NB4 (cell line): ENCODE results near the gene TBL1Y.

Source experiments
- DNase-seq: peaks from one replicate; pipeline ENCODE4 v3.0.0; 2010; ENCODE audit warnings: low read depth
- H3K4me3 ChIP-seq: one replicate; pipeline ENCODE4 v1.5.1; 2011; ENCODE audit warnings: mild to moderate bottlenecking, low read depth, low read length, moderate library complexity
- MAX ChIP-seq: IDR thresholded peaks from 2 replicates; pipeline ENCODE4 v1.6.1; 2011; ENCODE audit warnings: low read depth, low read length
- MYC ChIP-seq: IDR thresholded peaks from 2 replicates; pipeline ENCODE4 v1.6.1; 2011; ENCODE audit warnings: low read depth, low read length
- POLR2A ChIP-seq: IDR thresholded peaks from 2 replicates; pipeline ENCODE4 v1.6.1; 2011; ENCODE audit warnings: mild to moderate bottlenecking; ENCODE audit not compliant: insufficient read length; ENCODE audit errors: extremely low read depth
- TF ChIP-seq, protein P1 (sequence below): IDR thresholded peaks from one replicate; pipeline ENCODE4 v1.5.1; 2012; ENCODE audit warnings: low read depth, low read length

The TBL1Y gene

GRCh38 chrY:7115871-7116270, 205.4 kb downstream of the TBL1Y start:
- TF ChIP-seq, protein P1, sequence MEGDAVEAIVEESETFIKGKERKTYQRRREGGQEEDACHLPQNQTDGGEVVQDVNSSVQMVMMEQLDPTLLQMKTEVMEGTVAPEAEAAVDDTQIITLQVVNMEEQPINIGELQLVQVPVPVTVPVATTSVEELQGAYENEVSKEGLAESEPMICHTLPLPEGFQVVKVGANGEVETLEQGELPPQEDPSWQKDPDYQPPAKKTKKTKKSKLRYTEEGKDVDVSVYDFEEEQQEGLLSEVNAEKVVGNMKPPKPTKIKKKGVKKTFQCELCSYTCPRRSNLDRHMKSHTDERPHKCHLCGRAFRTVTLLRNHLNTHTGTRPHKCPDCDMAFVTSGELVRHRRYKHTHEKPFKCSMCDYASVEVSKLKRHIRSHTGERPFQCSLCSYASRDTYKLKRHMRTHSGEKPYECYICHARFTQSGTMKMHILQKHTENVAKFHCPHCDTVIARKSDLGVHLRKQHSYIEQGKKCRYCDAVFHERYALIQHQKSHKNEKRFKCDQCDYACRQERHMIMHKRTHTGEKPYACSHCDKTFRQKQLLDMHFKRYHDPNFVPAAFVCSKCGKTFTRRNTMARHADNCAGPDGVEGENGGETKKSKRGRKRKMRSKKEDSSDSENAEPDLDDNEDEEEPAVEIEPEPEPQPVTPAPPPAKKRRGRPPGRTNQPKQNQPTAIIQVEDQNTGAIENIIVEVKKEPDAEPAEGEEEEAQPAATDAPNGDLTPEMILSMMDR = no peak
- TF ChIP-seq MYC (no peak), POLR2A (no peak), MAX (no peak)
- no peak for DNase-seq

GRCh38 chrY:7122202-7122601, 211.7 kb downstream of the TBL1Y start:
- no peak for DNase-seq
- TF ChIP-seq POLR2A (no peak), MAX (no peak), MYC (no peak)
- TF ChIP-seq, protein P1 = no peak

More at GRCh38 chrY:7115871-7116270, 205.4 kb downstream of the TBL1Y start:
- no peak overlapping the region for H3K4me3 ChIP-seq

DNA sequence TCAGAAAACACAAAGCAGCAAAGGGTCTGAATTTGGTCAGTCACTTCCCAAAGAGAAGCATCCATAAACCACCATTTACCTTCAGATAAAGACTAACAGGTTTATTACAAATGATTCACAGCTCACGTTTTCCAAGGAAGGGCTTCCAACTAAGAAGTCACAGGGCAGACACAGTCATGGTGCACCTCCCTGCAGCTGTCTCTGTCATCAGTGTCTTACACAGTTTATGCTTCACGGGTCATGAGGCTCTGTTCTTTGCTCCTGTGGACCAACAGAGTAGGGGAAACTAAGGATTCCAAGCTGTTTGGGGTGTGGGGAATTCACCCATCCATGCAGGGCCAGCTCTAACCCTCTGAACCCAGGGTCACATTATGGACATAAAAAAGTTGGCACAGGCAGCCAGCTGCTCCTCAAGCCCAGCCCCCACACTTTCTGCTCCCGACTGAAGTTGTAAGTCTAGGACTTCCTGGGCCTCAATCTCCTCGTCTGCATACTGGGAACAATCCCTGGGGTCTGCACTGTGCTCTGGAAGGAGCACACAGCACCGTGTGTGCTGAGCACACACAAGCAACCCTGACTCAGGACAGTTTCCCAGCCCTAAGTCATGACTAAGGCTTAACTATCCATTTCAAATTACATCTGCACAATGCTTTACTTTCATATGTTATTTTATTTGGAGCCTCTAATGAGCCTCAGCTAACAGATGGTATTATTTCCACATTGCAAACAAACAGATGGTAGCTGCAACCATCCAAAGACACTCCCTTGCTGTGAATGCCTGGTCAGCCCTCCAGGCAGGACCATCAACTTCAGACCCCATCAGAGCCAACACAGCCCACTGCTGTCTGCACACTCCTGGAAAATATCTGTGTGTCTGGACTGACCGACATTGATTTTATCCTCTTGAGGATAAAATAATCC, 214.9 kb downstream of the TBL1Y start:
- no peak overlapping the region for H3K4me3 ChIP-seq
- DNase-seq = no peak
- TF ChIP-seq MAX (no peak), MYC (no peak), POLR2A (no peak)
- TF ChIP-seq, protein P1 = no peak

More at GRCh38 chrY:7122202-7122601, 211.7 kb downstream of the TBL1Y start:
- no peak overlapping the region for H3K4me3 ChIP-seq

DNA sequence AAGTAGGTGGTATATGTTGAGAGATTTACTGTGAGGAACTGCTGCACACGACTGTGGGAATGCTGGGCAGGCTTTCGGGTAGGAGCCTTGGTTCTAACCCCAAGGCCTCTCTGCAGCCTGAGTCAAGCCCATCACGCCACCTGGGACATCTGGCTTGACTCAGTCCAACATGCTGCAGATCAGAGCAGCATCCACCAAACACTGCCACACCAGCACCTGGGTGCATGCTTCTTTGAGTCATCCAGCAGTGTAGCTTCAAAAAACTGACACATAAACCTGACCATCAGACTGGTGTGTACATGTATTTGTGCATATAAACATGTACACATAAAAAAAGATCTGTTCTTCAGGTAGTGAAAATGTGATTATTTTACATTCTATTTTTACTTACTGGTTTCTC, 217.7 kb downstream of the TBL1Y start:
- no peak for DNase-seq
- no peak overlapping the region for H3K4me3 ChIP-seq
- TF ChIP-seq MAX = no peak
